ENCODE data around the gene AUTS2. TPM values are rescaled to one million over a fixed set of nuclear protein-coding genes. Genes with fewer than 3 reads are reported as not detected.

The AUTS2 gene
- total RNA-seq, 2 experiments from 2014 or later = 15.2 to 16.3 TPM

DNA sequence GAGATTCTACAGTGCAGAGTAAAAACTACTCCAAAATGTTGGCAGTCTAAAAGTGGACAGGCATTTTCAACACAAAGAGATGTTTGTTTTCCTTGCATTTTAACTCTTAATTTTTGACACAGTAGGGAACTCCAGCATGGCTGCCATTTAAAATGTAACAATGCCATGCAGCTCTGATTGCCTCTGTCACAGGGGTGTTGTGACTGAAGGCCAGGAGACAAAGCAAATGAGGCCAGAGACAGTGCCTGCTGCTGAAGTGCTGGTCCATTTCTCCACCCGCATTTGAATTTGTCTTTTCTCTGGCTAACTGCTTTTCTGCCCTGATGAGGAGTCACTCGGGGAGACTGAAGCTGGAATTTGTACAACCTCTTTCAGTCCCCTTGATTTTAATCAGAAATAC lies 823.0 kb downstream of the AUTS2 start:
- Mint-ChIP-seq H3K4me1 (ENCODE audit: low read depth) (no peaks in the 10 kb centered on the region), H3K27ac (no peak overlapping the region), H3K9me3 (ENCODE audit: insufficient read depth) (no peaks in the 10 kb centered on the region), H3K27me3 (ENCODE audit: low read depth) (no peaks in the 10 kb centered on the region), H3K36me3 (ENCODE audit: low read depth) (no peaks in the 10 kb centered on the region), H3K4me3 (no peak overlapping the region)
- POLR2A ChIA-PET = no interaction called here
- ATAC-seq (no peak), DNase-seq (no peak)
- CTCF ChIA-PET = no interaction called here

DNA sequence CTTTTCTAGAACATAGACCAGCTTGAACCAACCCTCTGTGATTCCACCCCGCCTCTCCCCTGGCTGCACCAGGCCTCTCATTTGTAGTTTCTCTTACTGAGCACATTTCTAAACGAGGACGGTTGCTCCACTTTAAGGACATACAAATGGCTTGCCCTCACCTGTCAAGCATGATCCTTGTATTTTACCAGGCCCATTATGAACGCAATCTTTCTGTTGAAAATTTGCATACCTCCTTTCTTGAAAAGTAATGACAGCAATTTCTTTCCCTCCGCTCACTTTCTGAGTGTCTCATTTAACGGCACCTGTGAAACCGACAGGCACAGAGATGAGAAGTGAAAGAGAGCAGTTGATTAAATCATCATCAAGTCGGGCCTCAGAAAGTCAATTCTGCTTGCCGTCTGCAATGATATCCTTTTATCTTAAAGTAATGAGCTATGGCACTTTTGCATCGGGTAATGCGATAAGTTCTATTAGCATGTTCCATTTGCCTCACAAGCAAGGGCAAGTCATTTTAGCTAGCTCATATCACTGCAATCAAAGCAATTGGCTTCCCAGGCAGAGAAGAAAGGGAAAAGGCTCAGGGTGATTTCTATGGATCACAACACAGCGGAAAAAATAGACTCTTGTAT lies 828.1 kb downstream of the AUTS2 start:
- CTCF ChIA-PET = no interaction called here
- H3K27ac Mint-ChIP-seq = no peak overlapping the region
- H3K4me1 Mint-ChIP-seq (ENCODE audit: low read depth) = no peaks in the 10 kb centered on the region
- no peaks in the 10 kb centered on the region for H3K9me3 Mint-ChIP-seq (ENCODE audit: insufficient read depth)
- no peak for DNase-seq
- H3K27me3 Mint-ChIP-seq (ENCODE audit: low read depth) = no peaks in the 10 kb centered on the region
- no peaks in the 10 kb centered on the region for H3K36me3 Mint-ChIP-seq (ENCODE audit: low read depth)
- no peak overlapping the region for H3K4me3 Mint-ChIP-seq
- no peak for ATAC-seq
- POLR2A ChIA-PET = no interaction called here

DNA sequence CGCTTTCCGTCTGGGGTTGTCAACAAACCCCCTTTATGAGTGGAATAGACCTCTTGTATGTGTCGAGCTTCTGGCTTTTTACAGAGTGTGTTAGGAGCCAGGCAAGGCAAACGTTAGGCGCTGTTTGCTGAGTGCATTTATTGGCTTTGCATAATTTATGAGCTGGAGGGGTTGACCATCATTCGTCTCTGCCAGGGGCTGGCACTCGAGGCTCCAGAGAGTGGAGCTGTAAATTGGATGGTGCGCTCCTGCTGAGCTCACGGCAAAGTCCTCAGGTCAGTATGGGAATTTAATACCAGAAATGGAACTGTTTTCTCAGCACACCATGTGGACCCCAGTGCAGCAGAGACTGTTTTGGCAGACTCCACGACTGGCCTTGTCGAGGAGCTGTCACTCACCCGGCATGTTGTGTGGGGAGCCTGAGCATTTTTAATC lies 834.3 kb downstream of the AUTS2 start:
- no peak overlapping the region for H3K27ac Mint-ChIP-seq
- no peaks in the 10 kb centered on the region for H3K9me3 Mint-ChIP-seq (ENCODE audit: insufficient read depth)
- POLR2A ChIA-PET = no interaction called here
- no peaks in the 10 kb centered on the region for H3K36me3 Mint-ChIP-seq (ENCODE audit: low read depth)
- CTCF ChIA-PET = no interaction called here
- H3K4me3 Mint-ChIP-seq = no peak overlapping the region
- H3K27me3 Mint-ChIP-seq (ENCODE audit: low read depth) = no peaks in the 10 kb centered on the region
- H3K4me1 Mint-ChIP-seq (ENCODE audit: low read depth) = peaks cover 4% of the 10 kb centered on the region
- ATAC-seq (no peak), DNase-seq (no peak)

DNA sequence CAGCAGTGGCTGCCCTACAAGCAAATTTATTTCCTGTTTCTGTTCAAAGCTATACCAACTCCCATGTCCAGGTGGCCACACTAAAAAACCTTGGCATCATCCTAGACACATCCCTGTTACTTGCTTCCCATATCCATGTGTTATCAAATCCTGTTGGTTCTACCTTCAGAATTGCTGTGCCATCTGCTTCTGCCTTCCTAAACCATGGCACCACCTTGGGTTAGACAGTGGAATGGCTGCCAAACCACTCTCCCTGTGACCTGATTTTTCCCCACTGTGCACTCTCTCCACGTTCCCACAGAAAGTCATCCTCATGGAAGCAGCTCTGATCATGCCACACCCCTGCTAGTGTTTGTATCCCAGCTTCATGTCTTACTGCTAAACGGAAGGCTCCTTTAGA lies 836.1 kb downstream of the AUTS2 start:
- POLR2A ChIA-PET = interaction anchor here (0.6 kb wide), 1 partner anchor 51 kb away, joined by 3 read pairs; no protein-coding TSS in a partner anchor
- H3K9me3 Mint-ChIP-seq (ENCODE audit: insufficient read depth) = no peaks in the 10 kb centered on the region
- no peak for DNase-seq
- H3K36me3 Mint-ChIP-seq (ENCODE audit: low read depth) = no peaks in the 10 kb centered on the region
- no peaks in the 10 kb centered on the region for H3K27me3 Mint-ChIP-seq (ENCODE audit: low read depth)
- no peak overlapping the region for H3K4me3 Mint-ChIP-seq
- H3K4me1 Mint-ChIP-seq (ENCODE audit: low read depth) = peaks cover 4% of the 10 kb centered on the region
- CTCF ChIA-PET = no interaction called here
- no peak for ATAC-seq
- H3K27ac Mint-ChIP-seq = no peak overlapping the region

DNA sequence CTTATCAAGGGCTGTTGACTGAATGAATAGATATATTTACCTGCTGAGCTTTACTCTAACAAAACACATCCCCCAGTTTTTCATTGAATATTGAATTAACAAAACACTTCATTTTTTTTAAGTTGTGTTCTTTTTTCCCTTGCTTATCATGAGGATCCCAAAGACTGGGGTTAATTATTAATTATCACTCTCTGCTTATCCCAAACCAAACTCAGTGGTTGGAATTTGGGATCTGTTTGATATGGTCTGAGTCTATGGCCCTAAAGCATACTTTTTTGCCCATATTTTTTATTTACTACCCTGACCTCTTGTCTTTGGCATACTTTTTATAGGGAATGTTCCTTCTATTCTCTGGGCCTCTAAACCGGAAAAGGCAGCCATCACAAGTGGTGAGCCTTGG lies 836.5 kb downstream of the AUTS2 start:
- CTCF ChIA-PET = no interaction called here
- DNase-seq (no peak), ATAC-seq (no peak)
- Mint-ChIP-seq H3K4me1 (ENCODE audit: low read depth) (peaks cover 4% of the 10 kb centered on the region), H3K9me3 (ENCODE audit: insufficient read depth) (no peaks in the 10 kb centered on the region), H3K4me3 (no peak overlapping the region), H3K27ac (no peak overlapping the region), H3K27me3 (ENCODE audit: low read depth) (no peaks in the 10 kb centered on the region), H3K36me3 (ENCODE audit: low read depth) (no peaks in the 10 kb centered on the region)
- POLR2A ChIA-PET = interaction anchor here (0.6 kb wide), 1 partner anchor 52 kb away, joined by 3 read pairs; no protein-coding TSS in a partner anchor

DNA sequence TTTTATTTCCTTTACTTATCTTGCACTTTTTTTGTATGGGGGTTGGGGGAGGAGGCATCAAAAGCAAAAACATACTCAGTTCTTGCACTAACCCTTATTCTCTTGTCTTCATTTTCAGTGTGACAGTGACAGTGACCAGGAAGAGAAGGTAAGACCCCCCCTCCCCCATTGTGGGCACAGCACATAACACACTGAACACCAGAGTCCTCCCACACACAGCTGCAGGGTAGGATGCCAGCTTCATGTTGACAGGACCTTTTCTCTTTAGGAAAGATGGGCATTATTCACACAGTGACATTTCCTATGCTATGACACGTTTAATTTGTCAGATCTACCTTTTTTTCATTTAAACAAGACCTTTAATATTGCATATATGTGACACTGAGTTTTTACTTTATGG lies 837.4 kb downstream of the AUTS2 start:
- ChIA-PET POLR2A (no interaction called here), CTCF (no interaction called here)
- H3K4me1 Mint-ChIP-seq (ENCODE audit: low read depth) = peaks cover 4% of the 10 kb centered on the region
- DNase-seq = no peak
- H3K9me3 Mint-ChIP-seq (ENCODE audit: insufficient read depth) = no peaks in the 10 kb centered on the region
- H3K27ac Mint-ChIP-seq = no peak overlapping the region
- no peak overlapping the region for H3K4me3 Mint-ChIP-seq
- H3K27me3 Mint-ChIP-seq (ENCODE audit: low read depth) = no peaks in the 10 kb centered on the region
- ATAC-seq = no peak
- no peaks in the 10 kb centered on the region for H3K36me3 Mint-ChIP-seq (ENCODE audit: low read depth)

DNA sequence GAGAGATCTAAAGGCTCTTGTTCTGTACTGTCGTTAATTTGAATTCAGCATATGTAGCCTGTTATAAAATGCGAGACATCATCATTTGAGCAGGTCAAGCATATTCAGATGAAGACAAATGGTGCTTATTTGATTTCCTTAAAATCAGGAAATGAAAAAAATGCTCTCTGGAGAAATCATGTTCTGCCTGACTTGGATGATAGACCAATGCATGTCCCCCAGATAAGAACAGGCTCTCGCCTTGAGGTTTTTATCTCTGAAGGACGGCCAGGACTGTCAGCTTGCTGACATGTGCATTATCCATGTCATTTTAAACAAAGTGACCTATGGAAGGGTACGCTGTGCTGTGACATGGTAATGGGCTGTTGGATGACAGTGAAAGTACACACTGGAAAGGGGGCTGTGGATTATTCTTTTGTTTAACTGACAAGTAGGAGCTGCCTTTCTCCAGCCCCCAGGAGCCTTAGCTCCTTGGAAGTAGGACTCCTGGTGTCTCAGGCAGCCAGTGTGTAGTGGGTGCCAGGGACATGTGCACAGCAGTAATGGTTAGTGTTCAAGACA lies 838.6 kb downstream of the AUTS2 start:
- H3K27ac Mint-ChIP-seq = no peak overlapping the region
- H3K27me3 Mint-ChIP-seq (ENCODE audit: low read depth) = no peaks in the 10 kb centered on the region
- CTCF ChIA-PET = no interaction called here
- H3K4me3 Mint-ChIP-seq = no peak overlapping the region
- DNase-seq (no peak), ATAC-seq (no peak)
- H3K36me3 Mint-ChIP-seq (ENCODE audit: low read depth) = no peaks in the 10 kb centered on the region
- H3K9me3 Mint-ChIP-seq (ENCODE audit: insufficient read depth) = no peaks in the 10 kb centered on the region
- POLR2A ChIA-PET = no interaction called here
- peaks cover 4% of the 10 kb centered on the region for H3K4me1 Mint-ChIP-seq (ENCODE audit: low read depth)

DNA sequence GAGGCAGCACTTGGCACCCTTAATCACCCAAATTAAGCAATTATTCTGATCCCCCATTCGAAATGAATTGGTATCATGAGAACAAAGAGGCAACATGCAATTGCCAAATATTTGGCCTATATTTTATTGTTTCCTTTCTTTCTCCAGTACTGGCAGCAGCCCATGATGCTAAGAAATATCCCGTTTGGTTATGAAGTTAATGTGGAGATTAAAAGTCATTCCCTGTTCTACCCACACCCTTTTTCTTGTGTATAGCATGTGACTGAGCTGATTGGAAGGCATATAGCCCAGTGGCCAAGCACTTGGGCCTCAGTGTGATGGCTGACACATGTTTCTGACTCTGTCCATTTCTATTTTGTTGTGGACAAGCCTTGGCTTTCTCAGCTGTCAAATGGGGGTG lies 841.4 kb downstream of the AUTS2 start:
- no peak overlapping the region for H3K27ac Mint-ChIP-seq
- CTCF ChIA-PET = no interaction called here
- no peak for ATAC-seq
- H3K4me1 Mint-ChIP-seq (ENCODE audit: low read depth) = peaks cover 4% of the 10 kb centered on the region
- no peak for DNase-seq
- peaks cover 2% of the 10 kb centered on the region for H3K27me3 Mint-ChIP-seq (ENCODE audit: low read depth)
- no peaks in the 10 kb centered on the region for H3K36me3 Mint-ChIP-seq (ENCODE audit: low read depth)
- POLR2A ChIA-PET = no interaction called here
- H3K4me3 Mint-ChIP-seq = no peak overlapping the region
- no peaks in the 10 kb centered on the region for H3K9me3 Mint-ChIP-seq (ENCODE audit: insufficient read depth)

DNA sequence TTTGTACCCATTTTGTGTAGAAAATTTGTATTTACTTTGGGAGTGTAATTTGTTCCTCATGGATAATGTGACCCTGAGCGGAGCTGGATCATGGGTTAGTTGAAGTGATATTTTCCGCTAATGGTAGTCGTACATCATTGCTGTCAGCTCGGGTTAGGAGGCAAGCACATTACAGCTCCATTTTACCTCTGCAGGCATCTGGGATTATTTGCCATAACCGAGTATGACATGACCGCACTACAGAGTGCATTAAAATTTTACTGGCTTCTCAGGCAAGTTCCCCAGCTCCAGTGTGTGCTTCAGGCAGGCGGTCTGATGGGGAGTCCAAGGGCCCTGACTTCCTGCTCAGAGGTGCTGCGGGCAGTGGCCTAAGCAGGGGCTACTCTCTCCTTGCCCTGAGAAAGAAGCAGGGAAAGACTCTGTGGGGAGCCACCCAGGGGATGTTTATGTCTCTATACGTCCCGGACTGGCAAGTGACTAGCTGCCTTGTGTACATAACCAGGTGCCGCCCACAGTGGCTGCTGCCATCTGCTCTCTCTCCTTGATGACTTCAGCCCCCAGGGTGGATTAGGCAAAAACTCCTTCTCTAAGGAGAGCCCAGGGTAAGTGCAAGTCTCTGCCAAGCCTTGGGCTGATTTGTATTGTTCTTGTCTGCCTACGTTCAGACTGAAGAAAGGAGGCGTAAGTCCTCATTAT lies 848.3 kb downstream of the AUTS2 start:
- Mint-ChIP-seq H3K4me1 (ENCODE audit: low read depth) (no peaks in the 10 kb centered on the region), H3K4me3 (no peak overlapping the region), H3K36me3 (ENCODE audit: low read depth) (no peaks in the 10 kb centered on the region), H3K9me3 (ENCODE audit: insufficient read depth) (no peaks in the 10 kb centered on the region), H3K27ac (no peak overlapping the region), H3K27me3 (ENCODE audit: low read depth) (peaks cover 2% of the 10 kb centered on the region)
- CTCF ChIA-PET = no interaction called here
- POLR2A ChIA-PET = no interaction called here
- no peak for ATAC-seq
- DNase-seq = no peak

DNA sequence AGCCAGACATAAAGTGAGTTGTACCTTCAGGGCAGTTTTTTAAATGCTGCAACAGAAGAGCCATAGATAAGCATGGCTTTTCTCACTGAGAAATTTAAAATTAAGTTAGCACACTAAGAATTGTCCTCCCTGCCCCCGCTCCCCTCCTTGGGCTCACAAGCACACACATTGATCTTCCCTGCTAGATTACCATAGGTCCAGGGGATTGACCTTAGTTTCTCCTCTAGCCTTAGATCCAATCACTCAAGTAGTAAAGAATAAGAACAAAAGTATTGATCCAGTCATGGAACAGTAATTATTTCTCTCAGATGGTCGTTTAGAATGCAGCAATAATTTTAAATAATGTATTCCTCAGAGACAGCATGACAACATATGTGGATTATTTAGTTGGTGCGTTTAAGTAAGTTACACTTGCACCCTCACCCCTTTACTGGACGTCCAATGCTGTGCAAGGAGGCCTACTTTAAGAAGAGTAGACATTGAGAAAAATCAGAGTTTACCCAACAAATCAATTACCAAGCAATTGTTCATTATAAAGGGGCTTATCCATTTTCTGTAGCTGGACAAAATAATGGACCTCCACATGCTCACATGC lies 850.1 kb downstream of the AUTS2 start:
- DNase-seq (no peak), ATAC-seq (no peak)
- Mint-ChIP-seq H3K4me1 (ENCODE audit: low read depth) (no peaks in the 10 kb centered on the region), H3K27me3 (ENCODE audit: low read depth) (peaks cover 2% of the 10 kb centered on the region), H3K9me3 (ENCODE audit: insufficient read depth) (no peaks in the 10 kb centered on the region), H3K27ac (no peak overlapping the region), H3K4me3 (no peak overlapping the region), H3K36me3 (ENCODE audit: low read depth) (no peaks in the 10 kb centered on the region)
- CTCF ChIA-PET = no interaction called here
- POLR2A ChIA-PET = no interaction called here

DNA sequence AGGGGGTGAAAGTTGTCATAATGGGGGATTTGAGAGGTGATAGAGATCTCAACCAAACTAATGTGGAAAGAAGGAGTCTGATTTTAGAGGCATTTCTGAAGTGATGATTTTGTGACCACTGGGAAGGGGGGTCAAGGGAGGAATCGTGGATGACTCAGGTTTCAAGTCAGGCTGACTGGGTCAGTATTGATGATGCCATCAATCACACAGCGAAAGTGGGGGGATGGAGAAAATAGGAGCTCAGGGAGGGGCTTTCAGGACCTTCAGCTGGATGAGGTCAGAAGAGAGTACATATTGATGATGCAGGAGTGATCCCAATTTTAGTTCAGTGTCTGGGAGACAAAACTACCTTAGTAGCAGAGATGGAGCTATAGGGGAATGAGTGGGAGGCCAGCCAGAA lies 852.5 kb downstream of the AUTS2 start:
- no peak overlapping the region for H3K27ac Mint-ChIP-seq
- no peaks in the 10 kb centered on the region for H3K36me3 Mint-ChIP-seq (ENCODE audit: low read depth)
- H3K9me3 Mint-ChIP-seq (ENCODE audit: insufficient read depth) = no peaks in the 10 kb centered on the region
- no peaks in the 10 kb centered on the region for H3K4me1 Mint-ChIP-seq (ENCODE audit: low read depth)
- ATAC-seq = no peak
- DNase-seq = no peak
- CTCF ChIA-PET = no interaction called here
- H3K27me3 Mint-ChIP-seq (ENCODE audit: low read depth) = no peaks in the 10 kb centered on the region
- H3K4me3 Mint-ChIP-seq = no peak overlapping the region
- POLR2A ChIA-PET = no interaction called here

DNA sequence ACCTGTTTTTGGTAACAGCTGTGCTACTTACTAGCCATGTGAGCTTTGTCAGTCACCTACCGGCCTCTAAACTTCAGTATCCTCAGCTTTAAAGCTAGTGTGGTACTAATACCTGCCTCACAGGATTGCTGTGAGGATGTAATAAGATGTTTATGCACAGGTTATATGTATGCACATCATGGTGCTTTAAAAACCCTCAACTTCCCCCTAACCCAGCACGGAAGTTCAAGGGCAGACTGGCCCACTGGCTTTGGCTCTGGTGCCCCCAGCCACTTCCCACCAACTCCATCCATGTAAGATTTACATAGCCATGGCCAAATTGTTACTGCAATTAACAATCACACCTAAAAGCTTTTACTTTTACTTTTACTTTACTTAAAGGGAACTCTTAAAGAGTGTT lies 857.6 kb downstream of the AUTS2 start:
- Mint-ChIP-seq H3K27ac (no peak overlapping the region), H3K36me3 (ENCODE audit: low read depth) (no peaks in the 10 kb centered on the region), H3K4me1 (ENCODE audit: low read depth) (peaks cover 7% of the 10 kb centered on the region), H3K4me3 (no peak overlapping the region), H3K9me3 (ENCODE audit: insufficient read depth) (no peaks in the 10 kb centered on the region), H3K27me3 (ENCODE audit: low read depth) (no peaks in the 10 kb centered on the region)
- CTCF ChIA-PET = no interaction called here
- DNase-seq (no peak), ATAC-seq (no peak)
- POLR2A ChIA-PET = no interaction called here

Data from activated CD8-positive, alpha-beta T cell treated with anti-CD3 and anti-CD28 coated beads, Interleukin-2, amount 10 ng/mL, durations not matched to agents 7 days and 5 days (primary cell).